Motor neuron (in vitro differentiated cells): ENCODE results near the gene B3GNT9. TPM values are rescaled to one million over a fixed set of nuclear protein-coding genes. Genes with fewer than 3 reads are reported as not detected.

ENCODE experiments used
- ATAC-seq, 8 experiments: fragments of 200-7000 bp; cut with Tn5 transposase; replicated peaks in 6 of 8; 2 replicates each; pipeline ENCODE4 v1.8.0; 2021; ENCODE audit warnings: mild to moderate bottlenecking in 8 of 8, moderate library complexity in 8 of 8
- H3K27ac ChIP-seq, 2 donors: fragments of 250-450 bp; sonication (Bioruptor Pico); 2 replicates each; pipeline ENCODE4 v1.9.0; 2021; ENCODE audit warnings: antibody characterized with exemption in 2 of 2, mild to moderate bottlenecking in 2 of 2, moderate library complexity in 1 of 2
- H3K4me1 ChIP-seq, 2 donors: fragments of 250-450 bp; sonication (Bioruptor Pico); replicated peaks in 1 of 2; 2 replicates each; pipeline ENCODE4 v1.6.1; 2021; ENCODE audit warnings: antibody characterized with exemption in 2 of 2, mild to moderate bottlenecking in 2 of 2, moderate library complexity in 1 of 2
- H3K4me3 ChIP-seq, 5 donors: fragments of 250-450 bp; sonication (Bioruptor Pico); 2 replicates each; pipeline ENCODE4 v1.9.0; 2021; ENCODE audit warnings: antibody characterized with exemption in 5 of 5, mild to moderate bottlenecking in 5 of 5, moderate library complexity in 4 of 5
- WGBS, 10 experiments: fragments of 450-650 bp; shearing (Covaris generic); methylation state at CpG; one replicate each; pipeline ENCODE4 v1.0.0; 2022; 5-methylcytosine and 5-hydroxymethylcytosine counted together
- in situ Hi-C, 9 experiments: fragments of 400-800 bp; cut with MboI; loops; one replicate each; pipeline ENCODE4 v1.15.0; 2021; ENCODE audit warnings: low sequenced_read_pairs in 9 of 9, low pct_unique_long_range_greater_than_20kb in 2 of 9; ENCODE audit not compliant: unreplicated experiment in 9 of 9
- total RNA-seq, 8 experiments: library from RNA; unstranded; fragments of 300-600 nt; gene quantifications; 2 replicates each; pipeline versions ENCODE4 v1.2.3 to v1.2.4, GENCODE V29; 2022

B3GNT9 gene
- total RNA-seq, 8 experiments from 2014 or later, result 0.54 to 20.9 (median 4.3) TPM

GRCh38 chr16:67108931-67109406 lies 41.8 kb downstream of the B3GNT9 start:
- in situ Hi-C loops, result no loop called here
- WGBS, 10 experiments, result 60 to 95% (median 75%) methylated on average over 2 to 14 of the region's 18 CpGs; no CpG with 5 or more reads in 4 of the 10 experiments
- Histone ChIP-seq H3K27ac (peak overlapping the region; percentile 72 to 75), H3K4me3 (peak overlapping the region; percentile 68 to 99 (median 92)), H3K4me1 (peaks cover 12 to 16% of the 10 kb centered on the region in 2 donors)
- no peak for ATAC-seq

GRCh38 chr16:67108489-67108888 lies 42.3 kb downstream of the B3GNT9 start:
- WGBS, 10 experiments, result 86 to 100% (median 97%) methylated on average over 1 to 6 of the region's 6 CpGs; no CpG with 5 or more reads in 1 of the 10 experiments
- peaks cover 12 to 16% of the 10 kb centered on the region in 2 donors for H3K4me1 ChIP-seq
- H3K4me3 ChIP-seq, result no peak overlapping the region
- no peak for ATAC-seq
- no peak overlapping the region for H3K27ac ChIP-seq
- in situ Hi-C loops, result no loop called here

GRCh38 chr16:67105881-67106280 lies 44.9 kb downstream of the B3GNT9 start:
- H3K27ac ChIP-seq, result no peak overlapping the region
- H3K4me3 ChIP-seq, result no peak overlapping the region
- ATAC-seq, result no peak
- peaks cover 9 to 10% of the 10 kb centered on the region in 2 donors for H3K4me1 ChIP-seq
- 0 to 86% (median 60%) methylated on average over 1 to 5 of the region's 5 CpGs; no CpG with 5 or more reads in 1 of the 10 experiments for WGBS, 10 experiments
- in situ Hi-C loops, result no loop called here

GRCh38 chr16:67105246-67105645 lies 45.6 kb downstream of the B3GNT9 start:
- no peak overlapping the region for H3K4me3 ChIP-seq
- WGBS, 10 experiments, result 33 to 100% (median 100%) methylated on average over 1 to 2 of the region's 2 CpGs; no CpG with 5 or more reads in 3 of the 10 experiments
- in situ Hi-C loops, result no loop called here
- H3K4me1 ChIP-seq, result peaks cover 5 to 6% of the 10 kb centered on the region in 2 donors
- ATAC-seq, result no peak
- no peak overlapping the region for H3K27ac ChIP-seq

GRCh38 chr16:67104845-67105244 lies 46.0 kb downstream of the B3GNT9 start:
- Histone ChIP-seq H3K4me1 (peaks cover 5 to 6% of the 10 kb centered on the region in 2 donors), H3K4me3 (no peak overlapping the region), H3K27ac (no peak overlapping the region)
- 61 to 100% (median 100%) methylated on average over 2 to 6 of the region's 6 CpGs; no CpG with 5 or more reads in 2 of the 10 experiments for WGBS, 10 experiments
- in situ Hi-C loops, result no loop called here
- ATAC-seq, result no peak

GRCh38 chr16:67104061-67104460 lies 46.7 kb downstream of the B3GNT9 start:
- WGBS, 10 experiments, result 43 to 93% (median 67%) methylated on average over 2 to 3 of the region's 4 CpGs; no CpG with 5 or more reads in 3 of the 10 experiments
- ATAC-seq, result peak in 5 of 8 experiments; percentile 20 to 72 (median 45)
- H3K27ac ChIP-seq, result no peak overlapping the region
- no peak overlapping the region for H3K4me3 ChIP-seq
- H3K4me1 ChIP-seq, result peaks cover 3 to 4% of the 10 kb centered on the region in 2 donors
- in situ Hi-C loops, result no loop called here

- in situ Hi-C loops, result no loop called here
- ATAC-seq, result no peak
- WGBS, 10 experiments, result 0 to 100% (median 89%) methylated on average over 1 to 3 of the region's 4 CpGs; no CpG with 5 or more reads in 1 of the 10 experiments
- H3K27ac ChIP-seq, result no peak overlapping the region
- no peaks in the 10 kb centered on the region for H3K4me1 ChIP-seq
- H3K4me3 ChIP-seq, result no peak overlapping the region
These were observed 49.3 kb downstream of the B3GNT9 start for GRCh38 chr16:67101311-67102082.

- Histone ChIP-seq H3K4me1 (no peaks in the 10 kb centered on the region), H3K27ac (no peak overlapping the region), H3K4me3 (no peak overlapping the region)
- in situ Hi-C loops, result no loop called here
- WGBS, 10 experiments, result 86 to 100% (median 100%) methylated on average over 1 of the region's 1 CpG; no CpG with 5 or more reads in 1 of the 10 experiments
- ATAC-seq, result peak in 2 of 8 experiments; percentile 51 to 56
These were observed 50.1 kb downstream of the B3GNT9 start for GRCh38 chr16:67100569-67101310.

GRCh38 chr16:67098599-67098998 lies 52.2 kb downstream of the B3GNT9 start:
- WGBS, 10 experiments, result 67 to 100% (median 88%) methylated on average over 1 to 2 of the region's 2 CpGs; no CpG with 5 or more reads in 1 of the 10 experiments
- in situ Hi-C loops, result no loop called here
- ATAC-seq, result no peak

More at GRCh38 chr16:67098599-67098998, 52.2 kb downstream of the B3GNT9 start:
- no peaks in the 10 kb centered on the region for H3K4me1 ChIP-seq
- H3K4me3 ChIP-seq, result no peak overlapping the region
- no peak overlapping the region for H3K27ac ChIP-seq

Other genes starting within 250 kb of the B3GNT9 start
- gene CDH16, start 232.1 kb downstream of the B3GNT9 start, total RNA-seq, result under 1 TPM in 4 of 8 experiments, not detected in 4; 0.04 to 0.24 (median 0.09) TPM
- 10 to 100 TPM in 1 of 8 experiments, 1 to 10 TPM in 4, under 1 TPM in 3; 0.60 to 33.2 (median 2.1) TPM for gene RRAD, start 225.5 kb downstream of the B3GNT9 start, total RNA-seq
- gene CIAO2B, start 216.6 kb downstream of the B3GNT9 start, total RNA-seq, result 100 to 1,000 TPM in 7 of 8 experiments, 10 to 100 TPM in 1; 95.4 to 159 (median 112) TPM
- 10 to 100 TPM; 16.8 to 73.9 (median 32.2) TPM for gene CES2, start 215.5 kb downstream of the B3GNT9 start, total RNA-seq
- 1 to 10 TPM in 2 of 8 experiments, under 1 TPM in 6; 0.09 to 1.9 (median 0.53) TPM for gene CES3, start 189.7 kb downstream of the B3GNT9 start, total RNA-seq
- gene CES4A, start 162.4 kb downstream of the B3GNT9 start, total RNA-seq, result 10 to 100 TPM in 3 of 8 experiments, 1 to 10 TPM in 4, under 1 TPM in 1; 0.96 to 27.4 (median 7.1) TPM
- gene CBFB, start 121.8 kb downstream of the B3GNT9 start, total RNA-seq, result 10 to 100 TPM; 20.1 to 77.7 (median 33.0) TPM
- gene PHAF1, start 41.1 kb downstream of the B3GNT9 start, total RNA-seq, result 10 to 100 TPM; 10.4 to 18.8 (median 14.9) TPM
- gene TRADD, start 8.9 kb upstream of the B3GNT9 start, total RNA-seq, result 10 to 100 TPM in 3 of 8 experiments, 1 to 10 TPM in 4, under 1 TPM in 1; 0.42 to 18.0 (median 6.6) TPM
- gene FBXL8, start 9.0 kb upstream of the B3GNT9 start, total RNA-seq, result 10 to 100 TPM in 3 of 8 experiments, 1 to 10 TPM in 5; 1.0 to 44.5 (median 9.0) TPM
- gene HSF4, start 13.7 kb upstream of the B3GNT9 start, total RNA-seq, result 10 to 100 TPM in 7 of 8 experiments, 1 to 10 TPM in 1; 4.6 to 33.1 (median 18.4) TPM
- gene NOL3, start 19.5 kb upstream of the B3GNT9 start, total RNA-seq, result 10 to 100 TPM in 7 of 8 experiments, 1 to 10 TPM in 1; 7.3 to 28.0 (median 15.3) TPM
- gene MATCAP1, start 33.0 kb upstream of the B3GNT9 start, total RNA-seq, result 10 to 100 TPM; 13.9 to 93.4 (median 55.0) TPM
- gene EXOC3L1, start 39.1 kb upstream of the B3GNT9 start, total RNA-seq, result 1 to 10 TPM in 4 of 8 experiments, under 1 TPM in 4; 0.29 to 3.6 (median 0.98) TPM
- gene E2F4, start 41.2 kb upstream of the B3GNT9 start, total RNA-seq, result 10 to 100 TPM; 27.7 to 83.7 (median 48.5) TPM
- 1 to 10 TPM in 5 of 8 experiments, under 1 TPM in 3; 0.43 to 2.8 (median 1.2) TPM for gene ELMO3, start 48.1 kb upstream of the B3GNT9 start, total RNA-seq
- gene TMEM208, start 76.1 kb upstream of the B3GNT9 start, total RNA-seq, result 10 to 100 TPM; 39.4 to 83.1 (median 58.0) TPM
- gene FHOD1, start 96.5 kb upstream of the B3GNT9 start, total RNA-seq, result 10 to 100 TPM in 7 of 8 experiments, 1 to 10 TPM in 1; 5.5 to 26.8 (median 12.1) TPM
- gene SLC9A5, start 98.0 kb upstream of the B3GNT9 start, total RNA-seq, result 1 to 10 TPM in 7 of 8 experiments, under 1 TPM in 1; 0.92 to 2.4 (median 1.4) TPM
- 10 to 100 TPM in 2 of 8 experiments, 1 to 10 TPM in 6; 1.4 to 39.0 (median 5.6) TPM for gene PLEKHG4, start 128.5 kb upstream of the B3GNT9 start, total RNA-seq
- 1 to 10 TPM in 3 of 8 experiments, under 1 TPM in 5; 0.15 to 1.8 (median 0.90) TPM for gene KCTD19, start 175.7 kb upstream of the B3GNT9 start, total RNA-seq
- 1 to 10 TPM in 2 of 8 experiments, under 1 TPM in 2, not detected in 4; 0.43 to 1.5 (median 1.0) TPM for gene LRRC36, start 175.8 kb upstream of the B3GNT9 start, total RNA-seq
- gene TPPP3, start 242.5 kb upstream of the B3GNT9 start, total RNA-seq, result 100 to 1,000 TPM in 1 of 8 experiments, 10 to 100 TPM in 4, 1 to 10 TPM in 2, under 1 TPM in 1; 0.85 to 247 (median 33.2) TPM